Measurements from ENCODE around the gene ADAMTSL1.

The ADAMTSL1 gene

GRCh38 chr9:18610956-18611355 lies 137.0 kb downstream of the ADAMTSL1 start:
- no peak for DNase-seq (ENCODE audit: low read depth)

- no peak for DNase-seq (ENCODE audit: low read depth)
Measured at GRCh38 chr9:18611971-18612370, 138.0 kb downstream of the ADAMTSL1 start.

GRCh38 chr9:18614116-18614515 lies 140.2 kb downstream of the ADAMTSL1 start:
- no peak for DNase-seq (ENCODE audit: low read depth)

- no peak for DNase-seq (ENCODE audit: low read depth)
Measured at GRCh38 chr9:18614651-18615050, 140.7 kb downstream of the ADAMTSL1 start.

- no peak for DNase-seq (ENCODE audit: low read depth)
Measured at GRCh38 chr9:18616976-18617375, 143.0 kb downstream of the ADAMTSL1 start.

- DNase-seq (ENCODE audit: low read depth): no peak
Measured at GRCh38 chr9:18617759-18618158, 143.8 kb downstream of the ADAMTSL1 start.

GRCh38 chr9:18618862-18619261 lies 144.9 kb downstream of the ADAMTSL1 start:
- DNase-seq (ENCODE audit: low read depth): no peak

- no peak for DNase-seq (ENCODE audit: low read depth)
Measured at GRCh38 chr9:18622186-18622836, 148.4 kb downstream of the ADAMTSL1 start.

GRCh38 chr9:18623221-18624079 lies 149.5 kb downstream of the ADAMTSL1 start:
- DNase-seq (ENCODE audit: low read depth): no peak

GRCh38 chr9:18626046-18626698 lies 152.2 kb downstream of the ADAMTSL1 start:
- DNase-seq (ENCODE audit: low read depth): no peak

GRCh38 chr9:18629136-18629535 lies 155.2 kb downstream of the ADAMTSL1 start:
- no peak for DNase-seq (ENCODE audit: low read depth)

- peak; percentile 58 for DNase-seq (ENCODE audit: low read depth)
Measured at GRCh38 chr9:18632632-18633403, 158.9 kb downstream of the ADAMTSL1 start.

- DNase-seq (ENCODE audit: low read depth): no peak
Measured at GRCh38 chr9:18636781-18637180, 162.8 kb downstream of the ADAMTSL1 start.

GRCh38 chr9:18638371-18639249 lies 164.7 kb downstream of the ADAMTSL1 start:
- peak; percentile 23 for DNase-seq (ENCODE audit: low read depth)

- DNase-seq (ENCODE audit: low read depth): no peak
Measured at GRCh38 chr9:18639911-18640310, 166.0 kb downstream of the ADAMTSL1 start.

- DNase-seq (ENCODE audit: low read depth): peak; percentile 71
Measured at GRCh38 chr9:18658804-18659705, 185.1 kb downstream of the ADAMTSL1 start.

- no peak for DNase-seq (ENCODE audit: low read depth)
Measured at GRCh38 chr9:18660001-18660400, 186.0 kb downstream of the ADAMTSL1 start.

GRCh38 chr9:18662320-18662719 lies 188.4 kb downstream of the ADAMTSL1 start:
- no peak for DNase-seq (ENCODE audit: low read depth)

- no peak for DNase-seq (ENCODE audit: low read depth)
Measured at GRCh38 chr9:18665947-18666346, 192.0 kb downstream of the ADAMTSL1 start.

GRCh38 chr9:18666348-18666747 lies 192.4 kb downstream of the ADAMTSL1 start:
- no peak for DNase-seq (ENCODE audit: low read depth)
